Ascending aorta (tissue), 2 donors: ENCODE measurements around the gene AARS2. TPM values are rescaled to one million over a fixed set of nuclear protein-coding genes. Genes with fewer than 3 reads are reported as not detected.

Experiments used
- DNase-seq, 2 donors: peaks; one replicate each; pipeline ENCODE4 v3.0.0-alpha.2; 2019; ENCODE audit warnings: low spot score in 2 of 2
- H3K27ac ChIP-seq, 2 donors: fragments of 200-600 bp; sonication (generic); one replicate each; pipeline ENCODE4 v1.5.1; 2016 to 2017; ENCODE audit warnings: mild to moderate bottlenecking in 1 of 2
- H3K27me3 ChIP-seq: fragments of 200-600 bp; sonication (generic); one replicate; pipeline ENCODE4 v1.5.1; 2017
- H3K36me3 ChIP-seq, 2 donors: fragments of 200-600 bp; sonication (generic); one replicate each; pipeline ENCODE4 v1.5.1; 2016
- H3K4me1 ChIP-seq, 2 donors: fragments of 200-600 bp; sonication (generic); one replicate each; pipeline ENCODE4 v1.5.1; 2016 to 2017; ENCODE audit warnings: mild to moderate bottlenecking in 1 of 2
- H3K4me3 ChIP-seq, 2 donors: fragments of 200-600 bp; sonication (generic); one replicate each; pipeline ENCODE4 v1.5.1; 2016 to 2017; ENCODE audit warnings: mild to moderate bottlenecking in 1 of 2
- H3K9me3 ChIP-seq, 2 donors: fragments of 200-600 bp; sonication (generic); one replicate each; pipeline ENCODE4 v1.5.1; 2016
- intact Hi-C: fragments of 100-400 bp; cut with DNase I; formaldehyde crosslinking; loops from one replicate; pipeline ENCODE4 v1.15.1; 2023
- total RNA-seq: library from RNA; depleted of rRNA; stranded (reverse); fragments of >200 nt; gene quantifications from one replicate; pipeline ENCODE4 v1.1.0, GENCODE V29; 2016
- TF ChIP-seq, protein P1 (sequence below), 3 experiments: fragments of 200-600 bp in 2 of 3; fragments of 450-650 bp in 1 of 3; sonication (generic) in 2 of 3; IDR thresholded peaks; one replicate each; pipeline ENCODE4 v1.5.1; 2016 to 2019; ENCODE audit warnings: antibody characterized with exemption in 3 of 3, mild to moderate bottlenecking in 1 of 3, moderate library complexity in 1 of 3

AARS2 gene
- total RNA-seq, 1 donor from 2014 or later, result 4.5 TPM

DNA sequence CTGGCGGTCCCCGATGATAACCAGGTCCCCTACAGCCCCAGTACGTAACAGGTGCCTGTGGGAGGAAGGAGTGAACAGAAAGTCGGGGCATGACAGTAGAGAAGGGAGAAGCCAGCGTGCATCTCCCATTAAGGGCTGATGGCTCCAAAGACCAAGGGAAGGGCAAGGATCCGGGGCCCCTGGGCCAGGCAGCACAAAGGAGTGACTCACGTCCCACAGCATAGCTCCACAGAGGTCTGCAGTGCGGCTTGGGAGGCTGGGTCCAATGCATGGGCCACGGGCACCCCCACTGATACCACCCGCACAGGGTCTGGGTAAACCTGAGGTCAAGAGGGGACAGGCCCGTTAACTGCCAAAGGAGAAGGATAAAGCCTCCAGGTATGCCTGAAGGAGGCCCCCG is 10.3 kb downstream of the AARS2 start:
- intact Hi-C loops, result no loop called here
- DNase-seq, result no peak
- peaks cover 0 to 2% of the 10 kb centered on the region in 2 donors for H3K4me1 ChIP-seq

DNA sequence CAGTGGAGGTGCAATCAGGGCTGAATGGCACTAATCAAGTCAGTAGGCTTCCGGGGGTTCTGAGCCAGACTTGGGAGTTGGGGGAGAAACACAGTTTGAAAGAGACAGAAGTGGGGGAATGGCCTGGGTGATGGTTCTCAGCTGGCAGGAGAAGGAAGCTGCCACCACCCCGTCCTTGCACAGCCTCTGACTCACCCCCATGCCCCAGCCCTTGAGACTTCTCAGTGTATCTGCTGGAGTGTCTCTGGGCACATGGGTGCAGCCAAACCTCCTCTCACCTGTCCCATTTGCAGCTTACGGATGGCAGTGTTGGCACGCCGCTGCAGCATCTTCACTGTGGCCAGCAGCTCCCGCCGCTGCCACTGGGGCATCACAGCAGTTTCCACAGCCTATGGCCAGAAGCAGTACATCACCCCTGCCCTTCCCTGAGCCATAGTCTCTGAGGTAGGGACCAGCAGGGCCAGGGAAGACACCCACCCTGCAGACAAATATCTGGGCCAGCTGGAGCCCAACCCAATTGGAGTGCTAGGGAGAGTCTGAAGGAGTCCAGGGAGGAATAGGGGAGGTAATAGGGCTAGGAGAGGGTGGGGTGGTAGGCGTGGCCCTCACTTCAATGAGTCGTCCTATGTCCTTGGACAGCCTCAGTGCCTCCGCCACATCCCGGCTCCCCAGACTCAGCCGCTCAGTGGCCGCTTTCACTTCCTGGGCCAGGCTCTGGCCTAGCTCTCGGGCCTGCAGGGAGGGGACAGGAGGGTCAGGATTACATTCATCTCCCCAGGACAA is 11.2 kb downstream of the AARS2 start:
- intact Hi-C loops, result no loop called here
- Histone ChIP-seq H3K9me3 (no peaks in the 10 kb centered on the region), H3K36me3 (peaks cover 44 to 68% of the 10 kb centered on the region in 2 donors), H3K27me3 (peaks cover 9% of the 10 kb centered on the region), H3K27ac (no peak overlapping the region), H3K4me1 (peaks cover 6 to 9% of the 10 kb centered on the region in 2 donors), H3K4me3 (no peak overlapping the region)
- DNase-seq, result no peak
- TF ChIP-seq, protein P1, sequence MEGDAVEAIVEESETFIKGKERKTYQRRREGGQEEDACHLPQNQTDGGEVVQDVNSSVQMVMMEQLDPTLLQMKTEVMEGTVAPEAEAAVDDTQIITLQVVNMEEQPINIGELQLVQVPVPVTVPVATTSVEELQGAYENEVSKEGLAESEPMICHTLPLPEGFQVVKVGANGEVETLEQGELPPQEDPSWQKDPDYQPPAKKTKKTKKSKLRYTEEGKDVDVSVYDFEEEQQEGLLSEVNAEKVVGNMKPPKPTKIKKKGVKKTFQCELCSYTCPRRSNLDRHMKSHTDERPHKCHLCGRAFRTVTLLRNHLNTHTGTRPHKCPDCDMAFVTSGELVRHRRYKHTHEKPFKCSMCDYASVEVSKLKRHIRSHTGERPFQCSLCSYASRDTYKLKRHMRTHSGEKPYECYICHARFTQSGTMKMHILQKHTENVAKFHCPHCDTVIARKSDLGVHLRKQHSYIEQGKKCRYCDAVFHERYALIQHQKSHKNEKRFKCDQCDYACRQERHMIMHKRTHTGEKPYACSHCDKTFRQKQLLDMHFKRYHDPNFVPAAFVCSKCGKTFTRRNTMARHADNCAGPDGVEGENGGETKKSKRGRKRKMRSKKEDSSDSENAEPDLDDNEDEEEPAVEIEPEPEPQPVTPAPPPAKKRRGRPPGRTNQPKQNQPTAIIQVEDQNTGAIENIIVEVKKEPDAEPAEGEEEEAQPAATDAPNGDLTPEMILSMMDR (IDR thresholded peaks at IDR 0.05), result no peak

More for the DNA sequence above, 10.3 kb downstream of the AARS2 start:
- H3K9me3 ChIP-seq, result no peaks in the 10 kb centered on the region
- no peak overlapping the region for H3K27ac ChIP-seq
- H3K27me3 ChIP-seq, result peaks cover 4% of the 10 kb centered on the region
- no peak overlapping the region for H3K4me3 ChIP-seq
- peaks cover 50 to 75% of the 10 kb centered on the region in 2 donors for H3K36me3 ChIP-seq
- TF ChIP-seq, protein P1 (IDR thresholded peaks at IDR 0.05), result no peak

DNA sequence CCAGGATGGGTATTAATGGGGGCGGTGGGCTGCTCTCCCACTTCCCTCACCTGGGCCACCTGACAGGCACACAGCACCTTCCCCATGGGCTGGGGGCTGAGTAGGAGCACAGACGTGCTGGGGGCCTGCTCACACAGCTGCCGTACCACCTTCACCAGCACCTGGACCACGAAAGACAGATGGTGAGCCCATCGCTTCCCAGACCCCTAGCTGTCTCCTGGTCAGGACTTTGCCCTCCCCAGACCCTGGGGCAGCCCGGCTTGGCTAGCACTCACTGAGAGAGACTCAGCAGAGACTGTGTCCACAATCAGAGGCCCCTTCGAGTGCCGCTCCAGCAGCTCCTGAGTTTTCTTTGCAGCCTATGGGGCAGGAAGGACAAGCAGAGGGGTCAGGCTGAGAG is 12.0 kb downstream of the AARS2 start:
- intact Hi-C loops, result no loop called here
- peaks cover 41 to 59% of the 10 kb centered on the region in 2 donors for H3K36me3 ChIP-seq
- peaks cover 9% of the 10 kb centered on the region for H3K27me3 ChIP-seq
- peaks cover 6 to 9% of the 10 kb centered on the region in 2 donors for H3K4me1 ChIP-seq
- no peaks in the 10 kb centered on the region for H3K9me3 ChIP-seq
- no peak for DNase-seq
- no peak overlapping the region for H3K27ac ChIP-seq
- TF ChIP-seq, protein P1 (IDR thresholded peaks at IDR 0.05), result no peak
- no peak overlapping the region for H3K4me3 ChIP-seq

DNA sequence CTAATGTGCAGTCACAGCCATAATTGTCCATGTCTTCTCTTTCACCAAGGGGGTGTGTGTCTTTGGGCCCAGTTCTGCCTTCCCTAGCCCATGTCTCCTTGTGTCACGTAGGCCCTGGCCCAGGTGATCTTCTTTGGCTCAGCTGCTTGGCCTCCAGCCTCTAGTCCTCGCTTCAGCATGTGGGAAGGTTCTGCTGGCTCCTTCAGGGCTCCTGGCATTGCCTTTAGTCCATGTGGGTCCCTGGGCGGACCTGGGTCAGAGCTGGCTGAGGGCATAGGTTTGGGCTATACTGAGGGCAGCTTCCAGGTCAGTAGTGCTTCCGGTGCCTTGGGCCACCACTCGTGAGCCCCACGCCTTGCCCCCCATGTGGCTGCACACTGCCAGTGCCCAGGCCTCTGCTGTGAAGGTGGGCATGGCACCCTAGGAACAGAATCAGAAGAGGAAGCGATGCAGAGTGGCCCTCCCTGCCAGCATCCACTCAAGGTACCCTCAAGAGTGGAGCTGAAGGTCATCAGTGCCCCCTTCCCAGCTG is 12.8 kb downstream of the AARS2 start:
- Histone ChIP-seq H3K9me3 (no peaks in the 10 kb centered on the region), H3K36me3 (peaks cover 39 to 53% of the 10 kb centered on the region in 2 donors), H3K4me1 (peaks cover 6 to 9% of the 10 kb centered on the region in 2 donors), H3K27me3 (peaks cover 9% of the 10 kb centered on the region), H3K27ac (no peak overlapping the region), H3K4me3 (no peak overlapping the region)
- no peak for DNase-seq
- TF ChIP-seq, protein P1 (IDR thresholded peaks at IDR 0.05), result no peak
- intact Hi-C loops, result no loop called here

DNA sequence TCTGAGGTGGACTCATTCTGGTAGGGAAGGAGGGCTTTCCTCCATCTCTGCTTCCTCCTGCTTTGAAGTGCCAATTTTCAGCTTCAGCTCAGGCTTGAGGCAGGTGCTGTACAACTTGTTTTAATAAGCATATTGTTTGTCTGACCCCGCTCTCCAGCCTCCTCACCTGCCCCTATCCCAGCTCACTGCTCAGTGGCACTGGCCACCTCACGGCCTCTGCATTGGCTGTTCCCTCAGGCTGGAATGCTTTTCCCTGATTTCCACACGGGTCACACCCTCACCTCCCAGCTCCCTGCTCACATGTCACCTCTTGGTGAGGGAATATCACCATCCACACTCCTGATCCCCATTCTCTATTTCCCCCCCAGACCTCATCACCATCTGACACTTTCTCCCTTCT is 14.3 kb downstream of the AARS2 start:
- Histone ChIP-seq H3K4me1 (peaks cover 6 to 9% of the 10 kb centered on the region in 2 donors), H3K4me3 (no peak overlapping the region), H3K27me3 (peaks cover 9% of the 10 kb centered on the region), H3K36me3 (peaks cover 25 to 38% of the 10 kb centered on the region in 2 donors), H3K9me3 (no peaks in the 10 kb centered on the region), H3K27ac (no peak overlapping the region)
- DNase-seq, result no peak
- TF ChIP-seq, protein P1 (IDR thresholded peaks at IDR 0.05), result no peak
- intact Hi-C loops, result no loop called here
